Measurements from ENCODE around the gene MTCH2. TPM values are rescaled to one million over a fixed set of nuclear protein-coding genes. Genes with fewer than 3 reads are reported as not detected.
A peak's percentile ranks its signal among the peaks of the same experiment; 100 is the strongest.

Gene MTCH2
- total RNA-seq, 6 donors from 2014 or later = 21.0 to 61.3 (median 35.6) TPM

DNA sequence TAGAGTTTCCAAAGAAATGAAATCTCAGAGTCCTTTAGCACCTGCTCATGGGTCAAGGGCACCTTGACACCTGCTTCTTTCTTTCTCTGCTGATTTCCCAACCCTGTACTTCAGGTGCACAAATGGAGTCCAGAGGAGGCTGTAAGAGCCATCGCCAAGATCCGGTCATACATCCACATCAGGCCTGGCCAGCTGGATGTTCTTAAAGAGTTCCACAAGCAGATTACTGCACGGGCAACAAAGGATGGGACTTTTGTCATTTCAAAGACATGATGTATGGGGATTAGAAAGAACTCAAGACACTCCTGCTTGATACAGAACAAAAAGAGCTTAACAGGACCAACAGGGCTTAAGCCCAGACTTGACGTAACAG, 71.0 kb downstream of the MTCH2 start:
- H3K27ac ChIP-seq = no peak overlapping the region
- 86 to 93% methylated on average over 4 of the region's 4 CpGs for WGBS, 2 donors
- H3K36me3 ChIP-seq = peaks cover 19 to 63% (median 38%) of the 10 kb centered on the region in 4 donors
- H3K4me3 ChIP-seq = no peak overlapping the region
- peak in 1 of 2 donors; percentile 51 for DNase-seq
- TF ChIP-seq POLR2AphosphoS5 (IDR thresholded peaks at IDR 0.05) = no peak
- no peak for TF ChIP-seq EP300 (IDR thresholded peaks at IDR 0.05)
- TF ChIP-seq, protein P1, sequence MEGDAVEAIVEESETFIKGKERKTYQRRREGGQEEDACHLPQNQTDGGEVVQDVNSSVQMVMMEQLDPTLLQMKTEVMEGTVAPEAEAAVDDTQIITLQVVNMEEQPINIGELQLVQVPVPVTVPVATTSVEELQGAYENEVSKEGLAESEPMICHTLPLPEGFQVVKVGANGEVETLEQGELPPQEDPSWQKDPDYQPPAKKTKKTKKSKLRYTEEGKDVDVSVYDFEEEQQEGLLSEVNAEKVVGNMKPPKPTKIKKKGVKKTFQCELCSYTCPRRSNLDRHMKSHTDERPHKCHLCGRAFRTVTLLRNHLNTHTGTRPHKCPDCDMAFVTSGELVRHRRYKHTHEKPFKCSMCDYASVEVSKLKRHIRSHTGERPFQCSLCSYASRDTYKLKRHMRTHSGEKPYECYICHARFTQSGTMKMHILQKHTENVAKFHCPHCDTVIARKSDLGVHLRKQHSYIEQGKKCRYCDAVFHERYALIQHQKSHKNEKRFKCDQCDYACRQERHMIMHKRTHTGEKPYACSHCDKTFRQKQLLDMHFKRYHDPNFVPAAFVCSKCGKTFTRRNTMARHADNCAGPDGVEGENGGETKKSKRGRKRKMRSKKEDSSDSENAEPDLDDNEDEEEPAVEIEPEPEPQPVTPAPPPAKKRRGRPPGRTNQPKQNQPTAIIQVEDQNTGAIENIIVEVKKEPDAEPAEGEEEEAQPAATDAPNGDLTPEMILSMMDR (IDR thresholded peaks at IDR 0.05) = no peak
- no peak for TF ChIP-seq POLR2A (IDR thresholded peaks at IDR 0.05)
- no peaks in the 10 kb centered on the region for H3K9me3 ChIP-seq
- ATAC-seq (ENCODE audit: low FRiP score in 2 of 2) = no peak
- H3K27me3 ChIP-seq = no peaks in the 10 kb centered on the region
- H3K4me1 ChIP-seq = peaks cover 3 to 9% (median 7%) of the 10 kb centered on the region in 4 donors

DNA sequence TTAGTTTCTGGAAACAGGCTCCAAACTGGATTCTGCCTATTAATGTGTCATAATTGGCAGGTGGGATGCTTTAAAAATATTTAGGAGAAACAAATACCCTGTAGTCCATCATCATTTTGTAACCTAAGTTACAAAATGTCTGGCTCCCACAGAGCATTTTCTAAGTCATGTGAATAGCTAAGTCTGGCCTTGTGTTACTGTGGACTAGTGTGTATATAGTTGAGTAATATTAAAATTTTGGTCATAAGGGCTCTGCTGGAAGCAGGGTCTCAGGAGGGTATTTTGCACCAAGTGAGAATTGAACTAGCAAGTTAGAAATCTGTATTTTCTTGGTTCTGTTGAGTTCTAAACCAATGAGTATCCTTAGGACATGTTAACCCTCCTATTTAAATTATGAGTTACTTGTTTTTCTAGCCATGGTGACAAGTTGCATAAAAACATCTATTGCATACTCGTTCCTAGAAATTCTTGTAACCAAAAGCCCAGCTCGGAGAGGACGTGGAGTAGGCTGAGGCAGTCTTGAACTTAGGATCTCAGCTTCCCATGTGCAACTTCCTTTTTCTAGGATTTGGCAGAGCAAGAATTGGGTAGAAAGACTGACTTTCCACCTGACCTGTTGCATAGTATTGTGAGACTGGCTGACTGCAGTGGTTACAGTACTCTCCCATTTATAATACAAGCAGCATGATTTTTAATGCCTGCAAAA, 71.6 kb downstream of the MTCH2 start:
- Histone ChIP-seq H3K36me3 (peaks cover 19 to 62% (median 38%) of the 10 kb centered on the region in 4 donors), H3K4me3 (no peak overlapping the region), H3K27ac (no peak overlapping the region), H3K4me1 (peaks cover 3 to 15% (median 8%) of the 10 kb centered on the region in 4 donors), H3K27me3 (no peaks in the 10 kb centered on the region), H3K9me3 (no peaks in the 10 kb centered on the region)
- 85 to 88% methylated on average over 3 of the region's 3 CpGs for WGBS, 2 donors
- TF ChIP-seq POLR2A (IDR thresholded peaks at IDR 0.05) (no peak), POLR2AphosphoS5 (IDR thresholded peaks at IDR 0.05) (no peak)
- TF ChIP-seq, protein P1 (IDR thresholded peaks at IDR 0.05) = no peak
- ATAC-seq (ENCODE audit: low FRiP score in 2 of 2) (peak in 1 of 2 donors; percentile 46), DNase-seq (no peak)

DNA sequence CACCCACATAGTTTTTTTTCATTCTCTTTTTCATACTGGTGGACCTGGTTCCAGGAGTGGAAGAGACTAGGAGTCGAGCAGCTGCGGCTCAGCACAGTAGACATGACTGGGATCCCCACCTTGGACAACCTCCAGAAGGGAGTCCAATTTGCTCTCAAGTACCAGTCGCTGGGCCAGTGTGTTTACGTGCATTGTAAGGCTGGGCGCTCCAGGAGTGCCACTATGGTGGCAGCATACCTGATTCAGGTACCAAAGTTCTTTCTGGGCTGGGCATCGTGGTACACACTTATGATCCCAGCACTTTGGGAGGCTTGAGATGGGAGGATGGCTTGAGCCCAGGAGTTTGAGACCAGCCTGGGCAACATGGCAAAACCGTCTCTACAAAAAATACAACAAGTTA, 72.7 kb downstream of the MTCH2 start:
- Histone ChIP-seq H3K27me3 (no peaks in the 10 kb centered on the region), H3K36me3 (peaks cover 17 to 51% (median 30%) of the 10 kb centered on the region in 4 donors), H3K27ac (peak overlapping the region in 1 of 4 donors; percentile 4), H3K4me1 (peaks cover 7 to 21% (median 13%) of the 10 kb centered on the region in 4 donors), H3K9me3 (no peaks in the 10 kb centered on the region), H3K4me3 (no peak overlapping the region)
- no peak for TF ChIP-seq POLR2A (IDR thresholded peaks at IDR 0.05)
- TF ChIP-seq, protein P1 (IDR thresholded peaks at IDR 0.05) = no peak
- TF ChIP-seq POLR2AphosphoS5 (IDR thresholded peaks at IDR 0.05) = no peak
- TF ChIP-seq EP300 (IDR thresholded peaks at IDR 0.05) = no peak
- no peak for DNase-seq
- 95 to 97% methylated on average over 7 of the region's 7 CpGs for WGBS, 2 donors
- no peak for ATAC-seq (ENCODE audit: low FRiP score in 2 of 2)

Small RNA genes within 50 kb of the gene (small RNA-seq; reads per million reads assigned to genes)
- gene RNU5E-10P = 0 reads per million in 4 donors

Other genes with a start within 250 kb of the MTCH2 start
- 10 to 100 TPM; 47.9 to 98.8 (median 62.8) TPM for gene SLC39A13, start 234.0 kb downstream of the MTCH2 start, total RNA-seq
- gene PSMC3, start 216.1 kb downstream of the MTCH2 start, total RNA-seq = 100 to 1,000 TPM in 3 of 6 donors, 10 to 100 TPM in 3; 70.1 to 116 (median 99.8) TPM
- gene RAPSN, start 193.4 kb downstream of the MTCH2 start, total RNA-seq = 1 to 10 TPM in 2 of 6 donors, under 1 TPM in 1, not detected in 3; 0.30 to 1.1 (median 1.0) TPM
- 100 to 1,000 TPM in 3 of 6 donors, 10 to 100 TPM in 3; 82.7 to 194 (median 113) TPM for gene CELF1, start 89.4 kb downstream of the MTCH2 start, total RNA-seq
- gene PTPMT1, start 77.0 kb downstream of the MTCH2 start, total RNA-seq = 100 to 1,000 TPM in 2 of 6 donors, 10 to 100 TPM in 4; 69.1 to 188 (median 89.9) TPM
- gene KBTBD4, start 63.6 kb downstream of the MTCH2 start, total RNA-seq = 10 to 100 TPM in 5 of 6 donors, 1 to 10 TPM in 1; 3.1 to 22.2 (median 17.4) TPM
- gene NDUFS3, start 63.5 kb downstream of the MTCH2 start, total RNA-seq = 10 to 100 TPM; 42.5 to 92.6 (median 72.2) TPM
- gene FAM180B, start 55.9 kb downstream of the MTCH2 start, total RNA-seq = under 1 TPM in 2 of 6 donors, not detected in 4; 0.14 to 0.30 TPM
- 1 to 10 TPM in 1 of 6 donors, under 1 TPM in 3, not detected in 2; 0.46 to 2.1 (median 0.78) TPM for gene C1QTNF4, start 48.1 kb downstream of the MTCH2 start, total RNA-seq
- 10 to 100 TPM in 3 of 6 donors, 1 to 10 TPM in 3; 1.6 to 39.0 (median 10.7) TPM for gene AGBL2, start 72.8 kb upstream of the MTCH2 start, total RNA-seq
- gene FNBP4, start 124.8 kb upstream of the MTCH2 start, total RNA-seq = 100 to 1,000 TPM in 4 of 6 donors, 10 to 100 TPM in 2; 57.8 to 479 (median 155) TPM
- 10 to 100 TPM; 21.5 to 46.3 (median 37.8) TPM for gene NUP160, start 205.8 kb upstream of the MTCH2 start, total RNA-seq